ENCODE results near the gene ZHX3. TPM values are rescaled to one million over a fixed set of nuclear protein-coding genes. Genes with fewer than 3 reads are reported as not detected.

The ZHX3 gene
- total and polyA plus RNA-seq, 11 donors = 10.9 to 43.9 (median 32.3) TPM

GRCh38 chr20:41308726-41309413 is 8.7 kb downstream of the ZHX3 start:
- intact Hi-C loops (cut with DNase I) = no loop called here
- no peaks in the 10 kb centered on the region for H3K9me3 ChIP-seq
- ATAC-seq (peak in 2 of 4 donors; percentile 30 to 35), DNase-seq (no peak)
- peak overlapping the region in 10 of 12 donors; percentile 19 to 61 (median 46) for H3K27ac ChIP-seq
- peaks cover 4 to 51% (median 36%) of the 10 kb centered on the region in 12 donors for H3K4me1 ChIP-seq
- 40 to 55% (median 43%) methylated on average over 3 of the region's 3 CpGs for WGBS, 4 donors
- no peak for TF ChIP-seq POLR2A (IDR thresholded peaks at IDR 0.05)
- no peaks in the 10 kb centered on the region for H3K27me3 ChIP-seq
- peaks cover 0 to 8% (median 0%) of the 10 kb centered on the region in 9 donors for H3K36me3 ChIP-seq
- no peak overlapping the region for H3K4me3 ChIP-seq

GRCh38 chr20:41308290-41308711 is 9.2 kb downstream of the ZHX3 start:
- Histone ChIP-seq H3K4me3 (no peak overlapping the region), H3K9me3 (no peaks in the 10 kb centered on the region), H3K36me3 (peaks cover 0 to 8% (median 0%) of the 10 kb centered on the region in 9 donors), H3K27ac (peak overlapping the region in 9 of 12 donors; percentile 11 to 61 (median 47)), H3K27me3 (no peaks in the 10 kb centered on the region), H3K4me1 (peaks cover 4 to 56% (median 37%) of the 10 kb centered on the region in 12 donors)
- intact Hi-C loops (cut with DNase I) = no loop called here
- WGBS, 4 donors = 0 to 34% (median 18%) methylated on average over 1 of the region's 1 CpG
- ATAC-seq = peak in 3 of 4 donors; percentile 29 to 41 (median 40)
- no peak for DNase-seq
- TF ChIP-seq CTCF (IDR thresholded peaks at IDR 0.05) (no peak), POLR2A (IDR thresholded peaks at IDR 0.05) (no peak)

- peaks cover 4 to 56% (median 35%) of the 10 kb centered on the region in 12 donors for H3K4me1 ChIP-seq
- H3K4me3 ChIP-seq = no peak overlapping the region
- no peak overlapping the region for H3K27ac ChIP-seq
- intact Hi-C loops (cut with DNase I) = no loop called here
- peaks cover 0 to 3% (median 0%) of the 10 kb centered on the region in 9 donors for H3K36me3 ChIP-seq
- DNase-seq = no peak
- 93 to 100% (median 98%) methylated on average over 1 of the region's 1 CpG for WGBS, 4 donors
- no peaks in the 10 kb centered on the region for H3K27me3 ChIP-seq
- no peak for ATAC-seq
- H3K9me3 ChIP-seq = no peaks in the 10 kb centered on the region
- TF ChIP-seq POLR2A (IDR thresholded peaks at IDR 0.05) = no peak
- no peak for TF ChIP-seq CTCF (IDR thresholded peaks at IDR 0.05)
Observed at GRCh38 chr20:41307021-41307420, 10.5 kb downstream of the ZHX3 start.

GRCh38 chr20:41306061-41306727 is 11.3 kb downstream of the ZHX3 start:
- peaks cover 4 to 59% (median 37%) of the 10 kb centered on the region in 12 donors for H3K4me1 ChIP-seq
- DNase-seq (no peak), ATAC-seq (no peak)
- H3K36me3 ChIP-seq = no peaks in the 10 kb centered on the region
- no peak overlapping the region for H3K4me3 ChIP-seq
- no peaks in the 10 kb centered on the region for H3K27me3 ChIP-seq
- no peaks in the 10 kb centered on the region for H3K9me3 ChIP-seq
- 83 to 88% (median 87%) methylated on average over 5 of the region's 5 CpGs for WGBS, 4 donors
- H3K27ac ChIP-seq = no peak overlapping the region
- intact Hi-C loops (cut with DNase I) = no loop called here
- no peak for TF ChIP-seq CTCF (IDR thresholded peaks at IDR 0.05)
- TF ChIP-seq POLR2A (IDR thresholded peaks at IDR 0.05) = no peak

Measured in heart left ventricle (tissue), 16 donors.